SKM-1 (cell line): Measurements from ENCODE around the gene PHTF1.
"Not testable (repeated sequence)": the region's sequence is repeated elsewhere in the genome, so short reads cannot be mapped to it uniquely, and the experiment has no call there.

Source experiments
- DNase-seq: peaks from one replicate; lab custom pipeline; 2025; ENCODE audit not compliant: unreplicated experiment; lab: John Stamatoyannopoulos, UW

The PHTF1 gene

DNA sequence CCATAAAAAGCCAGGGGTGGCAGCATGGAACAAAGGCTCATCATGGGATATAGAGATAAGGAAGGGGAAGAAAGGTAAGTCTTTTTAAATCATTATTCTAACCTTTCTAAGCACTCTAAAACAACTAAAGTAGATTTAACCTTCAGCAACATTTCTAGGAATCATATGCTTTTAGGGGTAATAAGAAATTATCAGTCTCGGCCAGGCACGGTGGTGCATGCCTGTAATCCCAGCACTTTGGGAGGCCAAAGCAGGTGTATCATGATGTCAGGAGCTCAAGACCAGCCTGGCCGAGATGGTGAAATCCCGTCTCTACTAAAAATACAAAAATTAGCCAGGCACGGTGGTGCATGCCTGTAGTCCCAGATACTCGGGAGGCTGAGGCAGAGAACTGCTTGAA is 20.3 kb upstream of the PHTF1 start:
- DNase-seq, result no peak

GRCh38 chr1:113777561-113777960 is 18.3 kb upstream of the PHTF1 start:
- no peak for DNase-seq

DNA sequence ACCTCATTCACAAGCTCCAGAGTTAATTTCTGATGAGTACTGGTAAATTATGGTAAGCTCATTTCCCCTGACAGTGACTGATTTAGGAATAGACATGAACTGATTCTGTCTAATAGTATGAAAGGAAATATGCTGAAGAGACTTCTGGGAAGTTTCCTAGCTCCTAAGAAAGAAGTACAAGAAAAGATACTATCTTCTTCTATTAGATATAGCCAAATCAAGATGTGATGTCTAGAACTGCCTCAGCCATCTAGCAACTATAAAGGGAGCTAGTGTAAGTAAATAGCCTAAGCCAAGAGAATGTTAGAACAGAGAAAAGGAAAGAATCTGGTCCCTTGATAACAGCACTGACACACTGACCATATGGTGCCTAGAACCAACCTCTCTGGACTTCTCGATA is 10.7 kb upstream of the PHTF1 start:
- DNase-seq, result no peak

DNA sequence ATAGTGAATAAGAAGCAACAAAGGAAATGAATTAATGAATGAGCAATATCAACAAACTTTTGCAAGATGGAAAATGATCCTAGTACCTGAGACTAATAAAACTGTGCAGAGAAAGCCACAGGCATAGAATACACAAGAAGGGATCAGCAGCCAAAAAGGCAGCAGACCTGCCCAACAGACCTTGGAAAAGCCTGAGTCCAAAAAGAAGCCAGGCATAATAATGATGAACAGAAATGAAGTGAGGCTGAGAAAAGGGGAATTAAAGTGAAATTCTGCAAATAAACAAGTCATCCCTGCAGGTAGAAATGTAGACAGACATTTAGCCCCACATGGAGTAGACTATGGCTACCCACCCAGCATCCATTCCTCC is 10.3 kb upstream of the PHTF1 start:
- no peak for DNase-seq

DNA sequence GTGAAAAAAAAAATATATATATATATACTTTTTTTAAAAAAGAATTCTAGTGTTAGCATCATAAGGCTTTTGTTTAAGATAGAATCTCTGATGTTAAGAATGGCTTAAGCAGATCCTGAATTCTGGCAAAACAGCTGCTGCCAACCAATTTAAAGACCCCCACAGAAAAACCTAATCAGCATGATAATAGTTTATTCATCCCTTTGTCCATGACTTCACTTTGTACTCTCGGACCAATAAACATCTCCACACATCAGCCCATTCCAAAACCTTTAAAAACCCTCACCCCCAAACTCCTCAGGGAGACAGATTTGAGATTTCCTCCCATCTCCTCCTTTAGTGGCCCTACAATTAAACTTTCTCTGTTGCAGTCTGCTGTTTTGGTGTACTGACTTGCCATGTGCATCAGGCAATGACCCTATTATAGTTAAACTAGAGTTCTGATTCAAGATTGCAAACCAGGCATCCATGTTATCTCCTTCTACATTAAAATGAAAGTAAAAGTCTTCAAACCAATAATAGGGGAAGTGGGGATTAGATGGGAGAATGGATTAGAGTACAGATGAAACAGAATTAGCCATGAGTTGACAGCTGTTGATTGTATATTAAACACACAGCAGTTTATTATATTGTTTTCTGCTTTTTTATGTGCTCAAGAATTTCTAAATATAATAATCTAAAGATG is 9.8 kb upstream of the PHTF1 start:
- DNase-seq, result no peak

- no peak for DNase-seq
Measured at GRCh38 chr1:113765306-113766230, 6.3 kb upstream of the PHTF1 start.

DNA sequence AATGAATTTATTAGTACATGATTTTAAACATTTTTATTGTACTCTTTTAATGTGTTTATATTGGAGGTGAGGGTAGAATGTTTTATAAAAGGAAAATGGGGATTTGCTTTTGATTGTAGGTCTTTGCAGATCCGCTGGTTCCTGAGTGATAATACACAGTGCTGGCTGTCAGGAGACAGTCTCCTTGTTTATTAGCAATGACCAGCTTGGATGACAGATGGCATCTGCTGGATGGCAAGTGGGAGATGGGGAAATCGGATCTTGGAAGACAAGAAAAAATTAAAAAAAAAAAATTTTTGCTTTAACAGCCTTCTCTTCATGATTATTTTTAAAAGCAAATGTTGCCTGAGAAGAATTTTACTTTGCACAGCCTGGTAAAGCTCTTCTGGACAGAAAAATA is 4.4 kb upstream of the PHTF1 start:
- DNase-seq, result no peak

DNA sequence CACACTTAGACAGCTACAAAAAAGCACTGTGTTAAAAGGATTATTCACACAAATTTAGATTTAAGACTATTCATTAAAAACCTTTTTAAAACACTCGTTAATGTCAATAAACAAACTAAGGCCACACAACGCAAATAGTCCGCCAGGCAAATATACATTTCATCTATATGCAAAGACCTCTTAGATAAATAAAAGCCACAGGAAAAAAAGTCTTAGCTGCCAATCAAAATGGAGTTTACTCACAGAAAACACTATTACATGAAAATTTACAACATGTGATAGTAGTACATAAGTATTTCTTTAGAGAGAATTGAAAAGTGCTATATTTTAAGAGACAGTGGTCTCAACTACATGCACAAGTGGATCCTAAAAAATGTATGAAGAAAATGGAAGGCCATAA is 2.7 kb upstream of the PHTF1 start:
- DNase-seq, result no peak

- no peak for DNase-seq
Measured at GRCh38 chr1:113760102-113761080, 1.1 kb upstream of the PHTF1 start.

- DNase-seq, result no peak
Measured at GRCh38 chr1:113758631-113759332, 504 bp downstream of the PHTF1 start.

- no peak for DNase-seq
Measured at GRCh38 chr1:113756461-113756860, 2.8 kb downstream of the PHTF1 start.

DNA sequence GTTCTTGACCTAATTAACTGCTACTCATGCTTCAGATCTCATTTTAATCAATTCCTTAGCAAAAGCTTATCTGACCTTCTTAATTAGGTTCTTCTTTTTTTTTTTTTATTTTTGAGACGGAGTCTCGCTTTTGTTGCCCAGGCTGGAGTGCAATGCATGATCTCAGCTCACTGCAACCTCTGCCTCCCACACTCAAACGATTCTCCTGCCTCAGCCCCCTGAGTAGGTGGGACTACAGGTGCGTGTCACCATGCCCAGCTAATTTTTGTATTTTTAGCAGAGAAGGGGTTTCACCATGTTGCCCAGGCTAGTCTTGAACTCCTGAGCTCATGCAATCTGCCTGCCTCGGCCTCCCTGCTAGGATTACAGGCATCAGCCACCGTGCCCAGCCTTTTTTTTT is 6.0 kb downstream of the PHTF1 start:
- not testable (repeated sequence) for DNase-seq

DNA sequence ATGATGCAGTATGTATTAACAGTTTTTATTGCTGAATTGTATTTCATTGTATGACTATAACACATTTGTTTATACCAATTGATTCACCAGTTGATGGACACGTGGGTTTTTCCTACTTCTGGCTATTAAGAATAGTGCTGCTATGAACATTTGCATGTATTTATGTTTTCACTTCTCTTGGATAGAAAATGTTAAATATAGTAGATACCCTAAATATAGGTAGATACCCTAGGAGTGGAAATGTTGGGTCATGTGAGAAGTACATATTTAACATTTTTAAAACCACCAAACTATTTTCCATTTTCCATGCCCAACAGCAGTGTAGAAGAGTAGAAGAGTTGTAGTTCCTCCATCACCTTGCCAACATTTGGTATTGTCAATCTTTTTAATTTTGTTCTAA is 7.8 kb downstream of the PHTF1 start:
- DNase-seq, result no peak

DNA sequence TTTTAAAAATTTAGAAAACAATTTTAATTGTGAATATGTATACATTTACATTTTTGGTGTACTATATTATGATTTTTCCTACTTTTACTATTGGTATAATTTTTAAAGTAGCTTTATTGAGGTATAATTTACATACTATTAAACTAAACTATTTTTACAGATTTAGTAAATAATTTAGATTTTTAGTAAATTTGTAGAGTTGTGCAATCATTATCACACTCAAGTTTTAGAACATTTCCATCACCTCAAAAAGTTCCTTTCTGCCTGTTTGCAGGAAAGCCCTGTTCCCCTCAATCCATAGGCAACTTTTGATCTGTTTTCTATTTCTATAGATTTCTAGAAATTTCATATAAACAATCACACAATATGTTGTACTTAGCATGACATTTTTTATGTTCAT is 8.2 kb downstream of the PHTF1 start:
- DNase-seq, result no peak

GRCh38 chr1:113749402-113749801 is 9.9 kb downstream of the PHTF1 start:
- no peak for DNase-seq

DNA sequence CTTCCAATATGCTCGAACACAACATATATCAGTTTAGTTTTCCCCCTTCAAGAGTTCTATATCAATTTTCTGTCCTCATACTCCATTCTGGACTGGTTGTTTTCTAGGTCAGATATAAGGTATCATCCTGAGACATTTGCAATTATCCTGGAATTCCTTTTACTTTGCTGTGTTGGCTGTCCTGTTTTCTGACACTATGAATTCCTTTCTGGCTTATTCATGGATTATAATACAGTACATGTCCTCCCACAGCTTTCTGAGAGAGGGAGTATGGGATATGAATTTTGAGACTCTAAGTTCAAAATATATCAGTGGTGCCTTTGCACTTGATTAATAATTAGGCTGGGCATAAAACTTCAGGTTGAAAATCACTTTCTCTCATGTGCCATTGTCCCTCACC is 11.9 kb downstream of the PHTF1 start:
- no peak for DNase-seq

- no peak for DNase-seq
Measured at GRCh38 chr1:113745425-113745824, 13.9 kb downstream of the PHTF1 start.

- no peak for DNase-seq
Measured at GRCh38 chr1:113744114-113744513, 15.2 kb downstream of the PHTF1 start.

- DNase-seq, result no peak
Measured at GRCh38 chr1:113742515-113742914, 16.8 kb downstream of the PHTF1 start.

- DNase-seq, result no peak
Measured at GRCh38 chr1:113734357-113735055, 24.8 kb downstream of the PHTF1 start.
